ENCODE measurements around the gene KRTAP13-4.

KRTAP13-4 gene

GRCh38 chr21:30430170-30430655, at the start of gene KRTAP13-4:
Gene KRTAP13-4, plus strand, starts transcription at chr21:30430220. Its CDS starts 56 bp downstream, at chr21:30430276.
- no peak for DNase-seq

GRCh38 chr21:30382201-30382600, 47.8 kb upstream of the KRTAP13-4 start:
- no peak for DNase-seq

DNA sequence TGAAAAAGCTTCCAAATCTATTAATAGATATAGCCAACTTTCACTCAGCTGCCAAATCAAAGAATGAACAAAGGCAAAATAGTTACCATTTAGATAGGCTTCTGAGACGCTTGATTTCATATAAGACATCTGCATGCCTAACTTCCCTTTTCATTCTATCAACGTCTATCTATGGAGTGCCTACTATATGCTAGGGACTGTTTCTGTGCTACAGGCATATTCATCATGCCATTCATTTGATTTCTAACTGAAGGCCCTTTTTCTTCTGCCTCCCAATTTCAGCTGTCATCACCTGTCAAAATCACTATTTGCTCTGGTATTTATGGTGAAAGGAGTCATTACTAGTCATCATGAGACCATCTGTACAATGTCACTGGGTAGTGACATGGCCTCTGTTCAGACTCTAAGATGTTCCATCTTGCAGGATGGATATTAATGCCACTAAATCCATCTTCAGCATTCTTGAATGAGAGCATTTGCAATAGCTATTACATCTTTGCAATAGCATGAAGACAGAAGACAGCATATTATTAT, 38.5 kb upstream of the KRTAP13-4 start:
- no peak for DNase-seq

- no peak for DNase-seq
Observed at GRCh38 chr21:30395731-30396130, 34.3 kb upstream of the KRTAP13-4 start, which contains the start of gene KRTAP13-1. Gene KRTAP13-1, plus strand, starts transcription at chr21:30396031. Its CDS starts 56 bp downstream, at chr21:30396087.

DNA sequence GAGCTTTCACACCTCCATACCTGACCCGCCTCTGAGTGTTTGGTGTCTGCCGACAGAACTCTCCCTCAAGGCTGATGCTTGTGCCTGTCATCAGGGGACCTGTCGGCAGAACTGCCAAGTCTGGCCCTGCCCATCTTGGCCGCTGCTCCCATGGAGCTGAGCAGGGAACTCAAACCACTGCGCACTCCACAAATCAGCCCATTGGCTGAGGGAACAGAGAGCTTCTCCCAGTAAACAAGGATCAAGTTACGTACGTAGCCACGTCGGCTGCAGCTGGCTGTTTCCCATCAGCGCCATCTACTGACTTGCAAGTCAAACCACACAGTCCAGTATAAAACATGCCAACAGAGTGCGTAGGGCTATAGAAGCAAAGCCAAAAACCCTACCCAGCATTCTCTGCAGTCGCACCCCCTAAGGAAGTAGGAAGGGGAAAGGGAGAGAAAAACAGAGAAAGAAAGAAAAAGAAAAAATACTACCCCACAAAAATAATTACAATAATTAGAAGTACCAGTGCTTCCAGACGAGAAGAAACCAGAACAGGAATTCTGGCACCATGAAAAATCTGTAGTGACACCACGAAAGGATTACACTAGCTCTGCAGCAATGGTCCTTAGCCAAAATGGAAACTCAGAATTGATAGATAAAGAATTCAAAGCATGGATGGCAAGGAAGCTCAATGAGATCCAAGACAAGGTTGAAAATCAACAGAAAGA, 21.1 kb upstream of the KRTAP13-4 start:
- DNase-seq = no peak

- DNase-seq = no peak
Observed at GRCh38 chr21:30415993-30416392, 14.0 kb upstream of the KRTAP13-4 start.

- no peak for DNase-seq
Observed at GRCh38 chr21:30425826-30426225, 4.2 kb upstream of the KRTAP13-4 start, which contains the start of gene KRTAP13-3. Gene KRTAP13-3, minus strand, starts transcription at chr21:30425926. Its CDS starts 14 bp downstream, at chr21:30425912.

- DNase-seq = no peak
Observed at GRCh38 chr21:30426731-30427130, 3.3 kb upstream of the KRTAP13-4 start.

GRCh38 chr21:30434033-30434631, 4.1 kb downstream of the KRTAP13-4 start:
- DNase-seq = peak; percentile 16

DNA sequence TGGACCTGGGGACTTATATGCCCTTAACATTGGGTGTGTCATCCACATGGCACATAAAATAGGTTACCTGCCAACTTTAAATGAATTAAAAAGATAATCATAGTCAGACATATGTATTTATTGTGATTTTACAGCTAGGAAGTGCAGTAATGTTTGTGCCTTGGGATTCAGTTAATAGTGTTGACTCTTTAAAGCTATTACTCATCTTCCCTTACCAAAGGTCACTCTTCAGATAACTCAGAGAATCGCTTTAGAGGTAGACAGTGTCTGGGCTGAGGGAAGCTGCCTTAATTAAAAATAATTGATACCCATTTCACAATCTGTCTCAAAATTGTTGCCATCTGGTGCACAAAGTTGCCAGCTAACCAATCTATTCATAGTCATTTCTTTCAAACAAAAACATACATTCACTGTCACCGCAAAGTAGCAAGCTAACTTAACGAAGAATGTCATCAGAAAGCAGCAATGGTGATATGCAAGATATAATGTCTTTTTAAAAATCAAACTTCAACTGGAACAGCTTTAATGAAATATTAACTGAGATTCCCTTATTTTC, 7.1 kb downstream of the KRTAP13-4 start:
- DNase-seq = no peak

DNA sequence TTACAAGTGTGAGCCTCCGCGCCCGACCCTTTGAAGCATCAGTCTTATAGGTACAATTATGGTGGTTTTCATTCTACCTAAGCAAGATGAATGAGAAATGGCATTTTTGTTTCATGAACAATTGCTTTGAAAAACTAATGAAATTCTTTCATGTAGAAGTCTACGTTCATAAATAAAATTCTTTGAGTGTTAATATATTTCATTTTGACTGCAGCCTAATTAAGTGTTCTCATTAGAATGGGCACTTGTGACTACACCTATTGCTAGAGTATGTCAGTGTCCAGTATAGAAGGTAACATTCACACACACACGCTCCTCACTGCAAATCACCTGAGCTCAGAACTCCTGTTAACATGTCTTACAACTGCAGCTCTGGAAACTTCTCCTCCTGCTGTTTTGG, 10.0 kb downstream of the KRTAP13-4 start, which contains the start of gene KRTAP15-1:
Gene KRTAP15-1 (plus strand): TSS at position 301 of the 400 bp plus-strand sequence. CDS start 53 bp downstream, at position 354.
- DNase-seq = no peak

DNA sequence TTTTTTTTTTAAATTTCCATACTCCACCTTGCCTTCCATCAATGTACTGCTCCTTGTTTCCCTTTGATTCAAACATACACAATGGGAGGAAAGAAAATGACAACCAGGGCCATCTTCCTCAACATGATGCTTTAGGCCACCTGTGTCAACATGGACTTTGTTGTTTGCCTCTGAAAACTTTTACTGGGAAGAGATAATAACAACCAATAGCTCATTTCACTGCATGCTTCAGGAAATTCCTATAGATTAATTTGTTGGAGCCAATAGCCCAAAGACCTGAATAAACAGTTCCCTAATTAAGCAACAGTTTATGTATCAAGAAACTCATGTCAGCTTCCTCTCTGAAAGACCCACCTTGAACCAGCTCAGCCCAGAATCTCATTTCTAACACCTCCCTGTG, 13.2 kb downstream of the KRTAP13-4 start:
- DNase-seq = no peak

DNA sequence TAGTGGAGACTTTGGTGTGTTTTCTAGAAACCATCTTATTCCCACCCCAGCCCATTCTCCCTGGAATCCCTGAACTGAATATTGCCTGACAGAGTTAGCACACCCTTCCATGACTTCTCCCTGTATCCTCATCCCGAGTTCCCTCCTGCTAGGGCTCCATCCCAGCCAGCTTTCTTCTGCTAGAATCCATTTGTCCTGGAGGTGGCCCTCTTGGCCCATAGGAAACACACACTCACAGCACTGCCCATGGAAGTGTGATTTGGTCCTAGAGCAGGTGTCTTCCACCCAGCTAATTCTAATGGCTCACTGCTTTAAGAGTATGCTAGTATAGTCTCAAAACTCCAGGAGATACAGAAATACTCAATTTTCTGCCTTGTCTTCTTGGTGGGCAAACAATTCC, 14.2 kb downstream of the KRTAP13-4 start:
- DNase-seq = no peak

- no peak for DNase-seq
Observed at GRCh38 chr21:30447056-30447455, 17.0 kb downstream of the KRTAP13-4 start.

GRCh38 chr21:30448514-30448913, 18.5 kb downstream of the KRTAP13-4 start:
- DNase-seq = no peak

GRCh38 chr21:30463713-30464112, 33.7 kb downstream of the KRTAP13-4 start:
- peak; percentile 16 for DNase-seq

DNA sequence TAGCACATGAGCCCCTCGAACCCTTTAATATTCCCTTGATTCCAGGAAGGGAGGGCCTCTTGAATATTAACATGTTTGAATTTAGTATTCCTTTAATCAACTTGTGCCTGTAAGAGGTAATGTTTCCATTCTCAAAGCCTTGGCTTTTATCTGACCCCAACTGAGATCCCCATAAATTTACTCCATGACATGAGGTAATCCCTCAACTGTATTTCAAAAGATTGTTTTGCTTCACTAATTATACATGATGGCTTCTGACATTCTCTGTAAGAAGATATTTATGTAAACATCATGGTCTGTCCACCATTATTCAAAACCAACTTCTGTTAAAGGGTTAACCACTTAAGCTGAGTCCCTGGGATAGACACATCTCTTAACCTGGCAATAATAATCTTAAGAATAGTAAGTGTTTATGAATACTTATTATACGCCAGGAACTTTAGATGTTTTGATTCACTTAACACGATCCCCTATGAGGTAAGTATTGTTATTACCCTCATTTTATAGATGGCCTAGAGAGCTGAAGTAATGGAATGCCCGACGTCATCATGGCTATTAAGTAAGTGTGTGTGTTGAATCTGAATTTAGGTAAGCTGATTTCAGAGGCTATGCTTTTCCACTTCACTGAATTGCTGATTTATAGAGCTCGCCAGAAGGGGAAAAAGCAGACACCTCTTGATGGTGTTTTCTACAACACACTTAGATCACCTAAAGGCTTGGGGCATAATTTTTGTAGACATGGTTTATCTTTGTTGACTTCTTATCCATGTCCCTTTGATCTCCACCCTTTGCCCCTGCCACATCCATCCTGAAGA, 39.1 kb downstream of the KRTAP13-4 start:
- no peak for DNase-seq

DNA sequence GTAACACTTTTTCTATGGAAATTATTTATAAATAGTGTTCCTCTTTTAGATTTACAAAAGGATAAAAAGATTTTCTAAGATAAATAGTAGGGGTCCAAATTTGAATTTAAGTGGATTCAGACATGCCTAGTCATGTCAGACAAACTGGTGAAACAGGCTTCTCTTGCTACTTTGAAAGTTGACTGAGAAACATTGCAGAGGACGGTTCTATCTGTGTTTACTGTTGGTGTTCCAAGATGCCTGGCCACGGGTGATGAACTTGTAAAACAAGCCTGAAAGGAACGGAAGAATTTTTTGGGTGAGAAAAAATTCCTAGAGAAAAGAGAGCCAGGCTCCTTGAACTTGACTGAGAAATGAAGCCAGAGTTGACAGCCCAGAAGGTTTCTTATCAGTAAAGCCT, 48.0 kb downstream of the KRTAP13-4 start:
- no peak for DNase-seq

GRCh38 chr21:30479259-30479658, 49.2 kb downstream of the KRTAP13-4 start:
- DNase-seq = no peak

DNA sequence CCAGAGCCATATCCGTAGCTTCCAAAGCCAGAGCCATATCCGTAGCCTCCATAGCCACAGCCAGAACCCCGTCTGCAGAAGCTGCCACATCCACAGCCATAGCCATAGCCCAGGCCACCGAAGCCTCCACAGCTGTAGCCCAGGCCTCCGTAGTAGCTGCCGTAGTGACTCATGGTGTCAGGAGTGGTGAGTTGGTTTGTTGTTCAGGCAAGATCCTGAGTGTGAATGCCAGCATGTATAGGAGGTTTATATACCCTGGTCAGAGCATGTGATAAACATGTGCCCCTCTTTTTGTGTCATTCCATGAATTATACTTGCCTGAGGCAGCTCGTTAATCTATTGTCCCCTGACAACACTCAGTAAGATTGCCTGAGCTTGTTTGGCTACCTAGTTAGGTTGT, 50.1 kb downstream of the KRTAP13-4 start, which contains the start of gene KRTAP19-1:
Gene KRTAP19-1 (minus strand): TSS at position 223 of the 400 bp plus-strand sequence. CDS start 50 bp downstream, at position 173.
- DNase-seq = no peak

All from eye (tissue), 1 donor.